Cardiac muscle cell (in vitro differentiated cells and primary cell): Measurements from ENCODE around the gene PC. TPM values are rescaled to one million over a fixed set of nuclear protein-coding genes. Genes with fewer than 3 reads are reported as not detected.

Experiments used
- DNase-seq, 2 donors: peaks; one replicate each; pipeline versions ENCODE4 v3.0.0 to v3.0.0-alpha.2; 2010 to 2017; ENCODE audit warnings: low read depth in 1 of 2, low spot score in 1 of 2
- H3K27ac ChIP-seq: fragments of 200-600 bp; sonication (generic); 2 replicates; pipeline ENCODE4 v1.5.1; 2016
- H3K27me3 ChIP-seq: fragments of 200-600 bp; sonication (generic); 2 replicates; pipeline ENCODE4 v1.6.0; 2016; ENCODE audit warnings: control low read depth
- H3K36me3 ChIP-seq: fragments of 200-600 bp; sonication (generic); 2 replicates; pipeline ENCODE4 v1.5.1; 2016; ENCODE audit warnings: control low read depth
- H3K4me1 ChIP-seq: fragments of 200-600 bp; sonication (generic); 2 replicates; pipeline ENCODE4 v1.8.1; 2017; ENCODE audit warnings: low read depth, mild to moderate bottlenecking, mixed run types
- H3K4me3 ChIP-seq: fragments of 200-600 bp; sonication (generic); 2 replicates; pipeline ENCODE4 v1.5.1; 2016; ENCODE audit warnings: mild to moderate bottlenecking
- H3K9me3 ChIP-seq: fragments of 200-600 bp; sonication (generic); 2 replicates; pipeline ENCODE4 v1.5.1; 2017; ENCODE audit warnings: low read depth, mild to moderate bottlenecking, control low read depth
- polyA plus RNA-seq: library from polyadenylated mRNA; unstranded; fragments of >200 nt; fragmentation: Nextera tagmentation; extraction: Ambion mirVana; gene quantifications from 2 replicates; pipeline ENCODE4 v1.2.1, GENCODE V29; 2016
- total RNA-seq: library from RNA; depleted of rRNA; stranded (reverse); fragments of >200 nt; gene quantifications from 2 replicates; pipeline ENCODE4 v1.2.3, GENCODE V29; 2016
- TF ChIP-seq, protein P1 (sequence below): IDR thresholded peaks from 2 replicates; pipeline ENCODE4 v1.5.1; 2012; ENCODE audit warnings: low read depth, mild to moderate bottlenecking, low read length

PC gene
- total and polyA plus RNA-seq, 2 experiments from 2014 or later, result 20.5 to 30.7 TPM

DNA sequence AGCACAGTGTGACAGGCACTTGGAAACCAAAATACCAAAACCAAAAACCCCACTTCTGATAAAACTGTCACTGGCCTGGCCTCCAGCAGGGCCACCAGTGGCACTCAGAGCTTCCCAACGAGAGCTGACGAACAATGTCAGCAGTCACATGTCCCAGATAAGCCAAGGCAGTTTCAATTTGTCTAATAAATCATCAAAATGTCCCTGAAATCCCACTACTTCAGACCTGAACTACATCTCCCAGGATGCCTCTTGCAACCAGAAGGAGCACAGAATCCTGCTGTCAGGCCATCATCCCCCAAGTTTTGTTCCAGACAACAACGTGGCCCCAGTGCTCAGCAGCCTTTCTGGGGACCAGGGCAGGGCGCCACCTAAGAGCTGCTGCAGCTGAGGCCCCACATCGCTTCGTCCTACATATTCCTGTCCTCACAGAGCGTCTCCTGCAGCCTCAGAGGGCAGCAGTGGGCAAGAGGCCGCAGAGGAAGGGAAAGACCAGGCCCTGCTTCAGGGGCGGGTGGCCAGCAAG lies 76.2 kb downstream of the PC start:
- Histone ChIP-seq H3K27me3 (no peaks in the 10 kb centered on the region), H3K36me3 (no peaks in the 10 kb centered on the region), H3K27ac (peak overlapping the region; percentile 72), H3K9me3 (no peaks in the 10 kb centered on the region), H3K4me3 (no peak overlapping the region), H3K4me1 (peaks cover 36% of the 10 kb centered on the region)
- TF ChIP-seq, protein P1, sequence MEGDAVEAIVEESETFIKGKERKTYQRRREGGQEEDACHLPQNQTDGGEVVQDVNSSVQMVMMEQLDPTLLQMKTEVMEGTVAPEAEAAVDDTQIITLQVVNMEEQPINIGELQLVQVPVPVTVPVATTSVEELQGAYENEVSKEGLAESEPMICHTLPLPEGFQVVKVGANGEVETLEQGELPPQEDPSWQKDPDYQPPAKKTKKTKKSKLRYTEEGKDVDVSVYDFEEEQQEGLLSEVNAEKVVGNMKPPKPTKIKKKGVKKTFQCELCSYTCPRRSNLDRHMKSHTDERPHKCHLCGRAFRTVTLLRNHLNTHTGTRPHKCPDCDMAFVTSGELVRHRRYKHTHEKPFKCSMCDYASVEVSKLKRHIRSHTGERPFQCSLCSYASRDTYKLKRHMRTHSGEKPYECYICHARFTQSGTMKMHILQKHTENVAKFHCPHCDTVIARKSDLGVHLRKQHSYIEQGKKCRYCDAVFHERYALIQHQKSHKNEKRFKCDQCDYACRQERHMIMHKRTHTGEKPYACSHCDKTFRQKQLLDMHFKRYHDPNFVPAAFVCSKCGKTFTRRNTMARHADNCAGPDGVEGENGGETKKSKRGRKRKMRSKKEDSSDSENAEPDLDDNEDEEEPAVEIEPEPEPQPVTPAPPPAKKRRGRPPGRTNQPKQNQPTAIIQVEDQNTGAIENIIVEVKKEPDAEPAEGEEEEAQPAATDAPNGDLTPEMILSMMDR, result no peak
- peak in 1 of 2 donors; percentile 45 for DNase-seq

GRCh38 chr11:66881451-66881835 lies 76.7 kb downstream of the PC start:
- Histone ChIP-seq H3K27ac (peak overlapping the region; percentile 72), H3K4me1 (peaks cover 40% of the 10 kb centered on the region), H3K4me3 (no peak overlapping the region), H3K9me3 (no peaks in the 10 kb centered on the region), H3K27me3 (no peaks in the 10 kb centered on the region), H3K36me3 (no peaks in the 10 kb centered on the region)
- TF ChIP-seq, protein P1, result no peak
- DNase-seq, result no peak

- Histone ChIP-seq H3K9me3 (no peaks in the 10 kb centered on the region), H3K27ac (peak overlapping the region; percentile 72), H3K36me3 (no peaks in the 10 kb centered on the region), H3K27me3 (no peaks in the 10 kb centered on the region), H3K4me1 (peaks cover 37% of the 10 kb centered on the region), H3K4me3 (no peak overlapping the region)
- TF ChIP-seq, protein P1, result no peak
- DNase-seq, result peak in 1 of 2 donors; percentile 39
Observed at GRCh38 chr11:66880496-66881450, 77.4 kb downstream of the PC start.

DNA sequence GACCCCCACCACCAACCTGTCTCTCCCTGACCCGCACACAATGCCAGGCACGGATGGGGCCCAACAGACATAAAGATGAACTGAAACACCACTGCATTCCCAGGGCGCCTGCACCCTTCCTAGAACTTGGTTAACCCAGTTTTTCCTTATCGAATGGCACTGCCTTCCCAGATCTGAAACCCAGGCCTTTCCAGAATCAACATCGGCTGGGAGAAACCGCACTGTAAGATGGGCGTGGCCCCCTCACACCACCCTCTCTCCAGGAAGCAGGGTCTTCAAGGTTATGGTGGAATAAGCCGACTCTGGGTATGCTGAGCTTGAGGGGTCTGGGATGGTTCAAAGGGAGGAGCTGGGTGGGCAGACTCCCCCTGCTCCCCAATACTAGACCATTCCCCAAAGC lies 78.2 kb downstream of the PC start:
- H3K4me1 ChIP-seq, result peaks cover 37% of the 10 kb centered on the region
- H3K4me3 ChIP-seq, result no peak overlapping the region
- no peaks in the 10 kb centered on the region for H3K36me3 ChIP-seq
- no peak overlapping the region for H3K27ac ChIP-seq
- TF ChIP-seq, protein P1, result no peak
- no peaks in the 10 kb centered on the region for H3K27me3 ChIP-seq
- DNase-seq, result no peak
- no peaks in the 10 kb centered on the region for H3K9me3 ChIP-seq

DNA sequence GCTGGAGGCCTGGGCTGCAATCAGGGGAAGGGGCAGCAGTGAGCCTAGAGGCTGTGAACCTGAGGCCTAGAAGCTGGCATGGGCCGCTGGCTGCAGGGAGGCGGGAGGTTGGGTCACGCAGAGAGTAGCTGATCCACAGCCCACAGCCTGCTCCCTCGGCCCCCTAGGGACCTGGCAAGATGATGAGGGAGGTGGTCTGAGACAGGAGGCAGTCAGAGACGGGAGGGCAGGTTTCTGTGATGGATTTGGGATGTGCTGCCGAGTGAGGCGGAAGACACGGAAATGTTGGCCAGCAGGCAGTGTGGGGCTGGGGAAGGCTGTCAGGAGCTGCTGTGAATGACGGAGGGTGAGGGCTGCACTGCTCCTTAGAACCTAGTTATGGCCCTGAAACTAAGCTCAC lies 78.6 kb downstream of the PC start:
- DNase-seq, result no peak
- Histone ChIP-seq H3K27ac (no peak overlapping the region), H3K36me3 (no peaks in the 10 kb centered on the region), H3K4me1 (peaks cover 37% of the 10 kb centered on the region), H3K4me3 (no peak overlapping the region), H3K27me3 (no peaks in the 10 kb centered on the region), H3K9me3 (no peaks in the 10 kb centered on the region)
- TF ChIP-seq, protein P1, result no peak
